HepG2 (cell line): ENCODE measurements around the gene TANGO6. TPM values are rescaled to one million over a fixed set of nuclear protein-coding genes. Genes with fewer than 3 reads are reported as not detected.

Source experiments
- ATM ChIP-seq: fragments of 450-650 bp; IDR thresholded peaks from 2 replicates; pipeline ENCODE4 v1.7.1; 2017; ENCODE audit warnings: mild to moderate bottlenecking, borderline replicate concordance
- E2F1 ChIP-seq: sonication (generic); formaldehyde crosslinking; IDR thresholded peaks from 2 replicates; pipeline ENCODE4 v1.5.0; 2020; ENCODE audit warnings: missing genetic modification reagents
- ETV6 ChIP-seq: sonication (generic); formaldehyde crosslinking; conservative IDR thresholded peaks from 2 replicates; pipeline ENCODE4 v1.4.0; 2020; ENCODE audit warnings: missing genetic modification reagents
- FOXA1 ChIP-seq, 2 experiments: fragments of 450-650 bp in 1 of 2; sonication (generic) in 1 of 2; formaldehyde crosslinking in 1 of 2; IDR thresholded peaks; 2 replicates each; pipeline versions ENCODE4 v1.4.0 to v1.6.1; 2016 to 2020; ENCODE audit warnings: missing genetic modification reagents in 1 of 2
- PLRG1 ChIP-seq: fragments of 450-650 bp; conservative IDR thresholded peaks from 2 replicates; pipeline ENCODE4 v1.6.1; 2016
- REST ChIP-seq, 2 experiments: IDR thresholded peaks; 2 replicates each; pipeline ENCODE4 v1.6.1; 2011 to 2012; ENCODE audit warnings: low read length in 2 of 2, borderline replicate concordance in 1 of 2, low read depth in 1 of 2, mild to moderate bottlenecking in 1 of 2, moderate library complexity in 1 of 2
- TFE3 ChIP-seq: IDR thresholded peaks from 2 replicates; pipeline ENCODE4 v1.6.1; 2016
- ZBED4 ChIP-seq: sonication (generic); formaldehyde crosslinking; IDR thresholded peaks from 2 replicates; pipeline ENCODE4 v1.4.0; 2020; ENCODE audit warnings: missing genetic modification reagents, borderline replicate concordance
- ZFP82 ChIP-seq: sonication (generic); formaldehyde crosslinking; IDR thresholded peaks from 2 replicates; pipeline ENCODE4 v1.5.1; 2020; ENCODE audit warnings: mild to moderate bottlenecking, missing genetic modification reagents, borderline replicate concordance
- ZNF121 ChIP-seq: sonication (generic); formaldehyde crosslinking; IDR thresholded peaks from 2 replicates; pipeline ENCODE4 v1.5.0; 2020; ENCODE audit warnings: mild to moderate bottlenecking, missing genetic modification reagents
- ZNF326 ChIP-seq: sonication (generic); formaldehyde crosslinking; IDR thresholded peaks from 2 replicates; pipeline ENCODE4 v1.4.0; 2020; ENCODE audit warnings: missing genetic modification reagents, borderline replicate concordance
- ZNF501 ChIP-seq: sonication (generic); formaldehyde crosslinking; IDR thresholded peaks from 2 replicates; pipeline ENCODE4 v1.5.1; 2020; ENCODE audit warnings: mild to moderate bottlenecking, moderate library complexity, missing genetic modification reagents
- ZNF800 ChIP-seq: sonication (generic); formaldehyde crosslinking; IDR thresholded peaks from 2 replicates; pipeline ENCODE4 v1.4.0; 2020; ENCODE audit warnings: missing genetic modification reagents
- polyA plus RNA-seq, 8 experiments: library from polyadenylated mRNA; depleted of rRNA in 3 of 8; stranded (reverse) in 7 of 8; unstranded in 1 of 8; fragments of >200 nt; fragmentation: Illumina TruSeq in 4 of 8; extraction: Trizol in 4 of 8; gene quantifications; 2 replicates each; pipeline versions ENCODE4 v1.2.1 to v1.2.3, GENCODE V29; 2011 to 2016; ENCODE audit warnings: low read depth in 4 of 8, missing spikeins in 1 of 8, mixed read lengths in 1 of 8; ENCODE audit not compliant: insufficient read depth in 1 of 8
- total RNA-seq, 5 experiments: library from RNA; depleted of rRNA; stranded (reverse); fragments of >200 nt; fragmentation: Illumina TruSeq; extraction: Trizol; gene quantifications; 2 replicates each; pipeline ENCODE4 v1.2.3, GENCODE V29; 2016; ENCODE audit warnings: low read depth in 1 of 5

TANGO6 gene
- total and polyA plus RNA-seq, 2 of the 13 experiments (the other 11 are each of a cell fraction or from before 2014, with no cell fraction given): 7.2 to 13.3 TPM

GRCh38 chr16:69105501-69106361 is 262.4 kb downstream of the TANGO6 start, which contains the start of gene HAS3 (continued):
- TF ChIP-seq ZFP82: no peak
- TF ChIP-seq ATM: no peak
- no peak for TF ChIP-seq E2F1 (CRISPR knock-in tag)
- TF ChIP-seq PLRG1: no peak
- no peak for TF ChIP-seq FOXA1 (IDR thresholded peaks at IDR 0.05)
- TF ChIP-seq FOXA1 (CRISPR knock-in tag; IDR thresholded peaks at IDR 0.05): no peak
- TF ChIP-seq ETV6 (CRISPR knock-in tag): 0 out of 2 replicates have a peak, but pooled peaks have one; percentile 35
- no peak for TF ChIP-seq ZNF121 (CRISPR knock-in tag)
- no peak for TF ChIP-seq REST (IDR thresholded peaks at IDR 0.05; ENCODE audit: borderline replicate concordance in 1 of 2, low read depth in 1 of 2, low read length in 2 of 2)
- no peak for TF ChIP-seq TFE3 (CRISPR knock-in tag)
- TF ChIP-seq ZNF800 (CRISPR knock-in tag): peak; percentile 71
- TF ChIP-seq ZNF326 (CRISPR knock-in tag): no peak
- TF ChIP-seq ZBED4 (CRISPR knock-in tag): no peak
- TF ChIP-seq ZNF501: peak; percentile 59; the same call in 1 of the 2 replicates
